ENCODE measurements around the gene CACNG5.

Gene CACNG5

GRCh38 chr17:66826856-66827255 is 8.1 kb upstream of the CACNG5 start:
- DNase-seq = no peak

GRCh38 chr17:66829386-66829864 is 5.5 kb upstream of the CACNG5 start:
- peak; percentile 18 for DNase-seq

- peak; percentile 14 for DNase-seq
These were observed 5.0 kb upstream of the CACNG5 start for GRCh38 chr17:66829883-66830282.

- DNase-seq = peak; percentile 21
These were observed 4.5 kb upstream of the CACNG5 start for GRCh38 chr17:66830451-66830850.

DNA sequence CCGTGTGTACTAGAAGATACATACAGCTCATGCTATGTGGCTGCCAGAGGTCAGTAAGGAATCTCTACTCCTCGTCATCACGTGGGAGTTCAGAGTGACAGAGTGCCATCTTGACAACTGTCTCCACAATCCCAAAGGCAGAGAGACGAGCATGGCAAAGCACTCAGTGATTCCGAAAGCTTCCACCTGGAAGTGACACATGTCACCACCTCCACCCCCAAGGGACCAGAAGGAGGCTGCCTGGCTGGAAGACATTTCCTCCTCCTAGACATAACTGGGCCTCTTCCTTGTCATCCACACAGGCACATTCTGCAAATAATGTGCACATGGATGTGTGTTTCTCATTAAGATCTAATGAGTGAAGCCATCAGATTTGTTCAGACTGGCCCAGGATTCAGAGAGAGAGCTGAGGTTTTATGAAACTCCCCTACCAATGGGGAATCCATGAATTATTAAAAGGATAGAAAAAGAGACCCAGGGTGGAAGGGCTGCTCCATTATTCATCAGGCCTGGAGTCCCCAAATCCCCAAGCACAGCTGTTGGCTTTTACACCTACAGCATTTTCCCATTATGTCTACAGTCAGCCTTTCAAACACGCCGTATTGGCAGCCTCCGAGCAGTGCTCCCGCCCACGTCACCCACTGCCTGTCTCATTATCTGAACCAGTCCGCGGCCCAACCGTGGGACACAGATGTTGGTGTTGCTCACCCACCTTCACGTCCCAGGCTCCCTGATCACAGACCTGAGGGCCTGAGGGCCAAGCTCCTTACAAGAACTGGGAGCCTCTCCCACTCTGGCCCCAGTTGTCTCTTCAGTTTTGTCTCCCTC is 3.3 kb upstream of the CACNG5 start:
- DNase-seq = no peak

DNA sequence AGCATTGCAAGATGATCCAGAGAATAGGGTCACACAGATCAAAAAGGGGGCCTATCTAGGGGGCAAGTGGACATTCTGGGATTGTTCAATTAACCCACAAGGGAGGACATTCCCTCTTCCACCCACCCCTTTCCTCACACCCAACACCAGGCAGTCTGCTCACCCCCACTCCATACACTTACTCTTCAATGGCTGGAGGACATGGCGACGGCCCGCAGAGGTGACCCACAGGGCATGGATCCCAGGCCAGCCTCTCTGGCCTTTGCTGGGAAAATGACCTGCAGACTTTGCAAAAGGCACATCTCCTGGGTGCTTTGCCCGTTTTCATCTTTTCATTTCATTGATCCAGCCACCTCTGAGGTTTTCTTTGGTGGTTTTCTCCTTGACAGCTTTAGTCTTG is 1.7 kb upstream of the CACNG5 start:
- DNase-seq = no peak

GRCh38 chr17:66834426-66834918 is 445 bp upstream of the CACNG5 start:
- DNase-seq = no peak

DNA sequence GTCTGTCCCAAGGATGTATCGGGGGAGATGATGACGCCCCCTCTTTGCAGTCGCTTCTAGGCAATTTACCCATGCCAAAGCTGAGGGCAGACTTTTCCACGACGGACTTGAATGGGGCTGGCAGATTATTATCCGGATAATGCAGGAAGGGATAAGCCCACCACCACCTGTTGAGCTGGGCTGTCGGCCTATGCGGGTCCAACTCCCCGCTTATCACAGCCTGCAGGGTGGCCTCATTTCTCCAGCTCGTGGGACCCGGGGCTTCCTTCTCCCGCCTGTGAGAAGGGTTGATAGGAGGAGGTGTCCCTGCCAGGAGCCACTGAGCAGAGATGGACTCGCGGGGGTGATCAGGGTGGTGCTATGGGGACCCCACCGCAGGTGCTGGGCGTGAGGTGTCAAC is 559 bp downstream of the CACNG5 start:
- DNase-seq = no peak

GRCh38 chr17:66836063-66837005 is 1.4 kb downstream of the CACNG5 start:
- DNase-seq = peak; percentile 22

- DNase-seq = no peak
These were observed 2.3 kb downstream of the CACNG5 start for GRCh38 chr17:66837226-66837625.

DNA sequence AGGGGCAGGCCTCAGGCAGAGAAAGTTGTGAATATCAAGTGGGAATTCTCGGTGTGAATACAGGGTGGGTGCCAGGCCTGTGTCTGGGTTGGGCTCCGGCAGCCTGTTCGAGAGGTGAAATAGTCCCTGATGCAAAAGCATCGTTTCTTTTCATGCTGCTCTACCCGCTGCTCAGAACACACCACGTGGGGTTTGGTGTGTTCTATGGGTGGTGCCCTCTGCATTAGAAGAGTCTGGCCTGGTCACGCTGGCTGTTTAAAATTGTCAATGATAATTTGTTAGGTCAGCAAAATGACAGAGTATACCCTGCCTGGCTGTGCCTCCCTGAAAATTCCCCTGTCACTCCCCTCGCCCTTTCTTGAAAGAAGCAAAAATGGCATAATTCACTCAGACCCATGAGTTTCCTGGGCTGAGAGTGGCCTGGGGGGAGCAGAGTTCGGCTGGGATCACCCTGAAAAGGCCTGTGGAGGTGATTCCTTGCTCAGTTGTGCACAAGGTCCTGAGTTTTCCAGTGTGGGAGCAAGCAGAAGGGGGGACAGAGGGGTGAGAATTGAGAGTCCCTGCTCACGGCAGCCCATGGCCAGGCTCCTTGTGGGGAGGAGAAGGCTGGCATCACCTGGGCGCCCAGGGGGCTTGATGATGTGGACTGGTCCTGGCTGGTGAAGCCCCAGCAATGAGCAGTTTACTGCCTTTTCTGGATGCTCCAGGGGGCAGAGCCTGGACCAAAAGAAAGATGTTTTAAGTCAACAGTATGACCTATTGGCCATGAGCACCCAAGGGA is 3.2 kb downstream of the CACNG5 start:
- no peak for DNase-seq

DNA sequence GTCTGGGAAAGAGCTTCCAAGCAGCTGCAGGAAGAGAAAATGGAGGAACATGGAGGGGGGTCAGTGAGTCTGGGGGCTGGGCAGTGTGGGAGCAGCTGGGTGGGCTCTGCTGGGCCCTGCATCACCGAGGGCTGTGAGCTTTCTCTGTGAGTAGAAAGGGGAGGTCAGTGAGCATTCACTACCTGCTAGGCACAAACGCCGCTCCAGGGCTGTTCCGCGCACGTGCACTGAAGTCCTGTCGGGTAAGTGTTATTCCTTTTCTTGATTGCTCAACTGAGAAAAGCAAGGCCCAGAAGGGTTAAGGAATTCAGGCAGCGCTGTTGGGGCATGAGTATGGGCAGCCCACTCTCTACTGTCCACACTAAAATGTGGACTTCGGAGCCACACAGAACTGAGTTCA is 4.7 kb downstream of the CACNG5 start:
- DNase-seq = no peak

DNA sequence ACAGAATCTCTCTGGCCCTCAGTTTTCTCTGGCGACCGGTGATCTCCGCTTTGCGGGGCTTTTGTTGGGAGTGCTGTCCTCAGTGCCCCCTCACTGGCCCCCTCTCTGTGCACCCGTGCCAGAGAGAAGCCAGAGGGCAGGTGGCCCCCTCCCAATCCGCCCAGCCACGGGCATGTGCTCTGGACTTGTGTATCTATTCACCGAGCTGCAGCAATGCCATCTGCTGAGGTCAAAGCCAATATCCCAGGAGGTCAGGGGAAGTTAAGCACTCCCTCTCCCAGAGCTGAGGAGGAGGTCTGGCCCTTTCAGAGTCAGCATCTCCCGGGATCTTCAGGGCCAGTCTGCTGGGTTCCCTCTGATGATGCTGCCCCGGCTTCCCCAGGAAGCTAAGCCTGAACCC is 5.1 kb downstream of the CACNG5 start:
- no peak for DNase-seq

- peak; percentile 31 for DNase-seq
These were observed 6.4 kb downstream of the CACNG5 start for GRCh38 chr17:66841328-66841727.

GRCh38 chr17:66841744-66842143 is 6.8 kb downstream of the CACNG5 start:
- no peak for DNase-seq

DNA sequence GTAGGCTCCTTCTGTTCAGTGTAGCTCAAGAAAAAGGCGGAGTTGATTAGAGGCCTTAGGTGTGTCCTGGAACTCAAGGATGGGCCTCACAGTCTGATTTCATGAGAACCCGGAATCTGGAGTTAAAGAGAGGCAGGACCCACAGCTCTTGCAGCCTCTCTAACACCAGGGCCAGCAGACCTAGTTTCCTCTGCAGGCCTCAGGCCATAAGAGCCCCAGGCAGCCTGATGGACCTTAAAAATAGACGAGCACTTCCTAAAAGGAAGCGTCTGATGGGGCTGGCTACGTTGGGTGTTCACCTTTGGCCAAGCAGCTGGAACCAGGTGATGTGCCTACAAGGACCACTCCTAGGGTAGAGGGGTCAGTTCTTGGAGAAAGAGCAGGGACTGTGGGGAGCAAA is 7.6 kb downstream of the CACNG5 start:
- DNase-seq = no peak

GRCh38 chr17:66842959-66843358 is 8.0 kb downstream of the CACNG5 start:
- no peak for DNase-seq

- no peak for DNase-seq
These were observed 8.7 kb downstream of the CACNG5 start for GRCh38 chr17:66843627-66844026.

DNA sequence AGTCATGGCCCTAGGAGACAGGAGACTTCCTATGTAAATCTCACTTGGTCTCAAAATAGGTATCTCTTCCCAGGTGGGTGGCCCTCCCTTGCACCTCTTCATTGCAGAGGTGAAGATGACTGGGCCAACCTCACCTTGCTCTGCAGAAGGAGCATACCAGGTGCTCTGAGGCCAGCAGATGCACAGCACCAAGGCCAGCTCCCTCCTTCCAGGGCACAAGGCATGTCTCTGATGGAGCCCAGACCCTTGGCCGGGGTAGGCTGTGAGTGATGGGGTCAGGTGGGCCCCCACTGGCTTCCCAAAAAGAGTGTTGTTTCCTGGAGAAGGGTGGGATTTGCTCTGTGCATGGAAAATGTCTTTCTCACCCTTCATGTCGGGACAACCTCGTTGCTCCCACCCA is 12.8 kb downstream of the CACNG5 start:
- DNase-seq = no peak

DNA sequence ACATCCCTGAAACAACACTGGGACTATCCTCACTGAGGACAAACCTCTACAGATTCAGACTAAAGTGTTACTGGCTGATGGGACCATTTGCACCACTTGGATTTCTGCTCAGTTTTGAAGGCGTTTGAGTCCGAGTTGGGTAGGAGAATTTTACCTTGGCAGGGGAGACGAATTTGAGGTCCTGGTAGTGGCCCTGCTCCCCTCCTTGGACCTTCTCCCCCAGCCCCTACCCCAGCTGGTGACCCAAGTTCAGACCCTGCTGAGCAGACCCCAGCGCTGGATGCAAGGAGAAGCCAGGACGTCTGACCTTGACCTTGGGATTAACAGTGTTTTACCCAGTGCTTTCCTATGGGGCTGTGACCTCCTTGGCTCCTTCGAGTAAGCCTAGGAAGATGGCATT is 13.6 kb downstream of the CACNG5 start:
- DNase-seq = no peak

- no peak for DNase-seq
These were observed 14.2 kb downstream of the CACNG5 start for GRCh38 chr17:66849032-66849655.

DNA sequence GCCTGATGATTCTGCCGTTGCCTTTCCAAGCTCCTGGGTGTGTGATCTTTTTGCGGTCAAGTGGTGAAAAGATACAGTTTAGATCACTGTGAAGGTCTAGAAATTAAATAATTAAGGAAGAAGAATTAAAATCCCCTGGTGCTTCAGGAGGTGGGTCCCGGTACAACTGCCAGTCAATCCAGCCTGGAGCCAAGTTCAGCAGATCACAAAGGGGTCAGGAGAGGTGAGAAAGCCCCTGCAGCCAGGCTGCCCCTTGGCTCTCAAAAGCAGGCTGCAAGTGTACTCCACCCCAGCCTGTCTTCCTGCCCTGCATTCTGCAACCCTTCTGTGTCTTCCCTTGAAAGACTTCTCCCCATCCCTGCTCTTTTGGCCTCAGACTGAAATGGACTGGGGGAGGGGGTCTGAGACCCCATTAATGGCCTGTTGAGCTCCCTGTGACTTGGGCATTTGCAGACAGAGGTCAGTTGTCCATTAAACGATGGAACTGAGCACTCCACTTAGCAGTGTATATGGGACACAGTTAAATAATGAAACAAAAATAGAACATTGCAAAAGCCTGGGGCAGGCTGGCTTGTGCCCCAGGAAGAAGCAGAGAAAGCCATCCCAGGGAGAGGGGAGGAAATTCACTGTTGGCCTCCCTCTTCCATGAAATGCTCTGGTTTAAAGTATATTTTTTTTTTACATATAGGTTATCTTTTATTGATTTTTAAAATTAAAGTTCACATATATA is 15.1 kb downstream of the CACNG5 start:
- no peak for DNase-seq
